HepG2 (cell line): ENCODE measurements around the gene HKDC1. TPM values are rescaled to one million over a fixed set of nuclear protein-coding genes. Genes with fewer than 3 reads are reported as not detected.

Experiments
- BRD4 ChIP-seq: sonication (generic); formaldehyde crosslinking; IDR thresholded peaks from 2 replicates; pipeline ENCODE4 v1.4.0; 2020; ENCODE audit warnings: missing genetic modification reagents
- KDM4B ChIP-seq: sonication (generic); formaldehyde crosslinking; IDR thresholded peaks from 2 replicates; pipeline ENCODE4 v1.4.0; 2020; ENCODE audit warnings: missing genetic modification reagents
- MEIS2 ChIP-seq: sonication (generic); formaldehyde crosslinking; IDR thresholded peaks from 2 replicates; pipeline ENCODE4 v1.9.0; 2021; ENCODE audit warnings: mild to moderate bottlenecking, missing genetic modification reagents
- MTF1 ChIP-seq: sonication (generic); formaldehyde crosslinking; IDR thresholded peaks from 2 replicates; pipeline ENCODE4 v1.5.0; 2020; ENCODE audit warnings: missing genetic modification reagents
- NFYC ChIP-seq: IDR thresholded peaks from 2 replicates; pipeline ENCODE4 v1.6.1; 2016; ENCODE audit warnings: missing genetic modification reagents, missing compliant biosample characterization
- RFX5 ChIP-seq: IDR thresholded peaks from 2 replicates; pipeline ENCODE4 v1.6.1; 2011; ENCODE audit warnings: low read depth, low read length, improper control_type of control experiment
- SALL1 ChIP-seq: sonication (generic); formaldehyde crosslinking; IDR thresholded peaks from 2 replicates; pipeline ENCODE4 v1.8.0; 2022; ENCODE audit warnings: mild to moderate bottlenecking, missing genetic modification reagents
- SPEN ChIP-seq: sonication (generic); formaldehyde crosslinking; IDR thresholded peaks from 2 replicates; pipeline ENCODE4 v1.5.1; 2020; ENCODE audit warnings: low read depth, mild to moderate bottlenecking, missing genetic modification reagents
- YEATS4 ChIP-seq: sonication (generic); formaldehyde crosslinking; IDR thresholded peaks from 2 replicates; pipeline ENCODE4 v1.4.0; 2020; ENCODE audit warnings: missing genetic modification reagents, borderline replicate concordance
- ZBTB7A ChIP-seq: sonication (generic); formaldehyde crosslinking; IDR thresholded peaks from 2 replicates; pipeline ENCODE4 v1.8.0; 2022; ENCODE audit warnings: mild to moderate bottlenecking, missing genetic modification reagents
- ZNF235 ChIP-seq: sonication (generic); formaldehyde crosslinking; IDR thresholded peaks from 2 replicates; pipeline ENCODE4 v1.8.1; 2023; ENCODE audit warnings: mild to moderate bottlenecking, missing genetic modification reagents, borderline replicate concordance
- ZSCAN25 ChIP-seq: sonication (generic); formaldehyde crosslinking; IDR thresholded peaks from 2 replicates; pipeline ENCODE4 v1.8.0; 2022; ENCODE audit warnings: mild to moderate bottlenecking, missing genetic modification reagents
- polyA plus RNA-seq, 8 experiments: library from polyadenylated mRNA; depleted of rRNA in 3 of 8; stranded (reverse) in 7 of 8; unstranded in 1 of 8; fragments of >200 nt; fragmentation: Illumina TruSeq in 4 of 8; extraction: Trizol in 4 of 8; gene quantifications; 2 replicates each; pipeline versions ENCODE4 v1.2.1 to v1.2.3, GENCODE V29; 2011 to 2016; ENCODE audit warnings: low read depth in 4 of 8, missing spikeins in 1 of 8, mixed read lengths in 1 of 8; ENCODE audit not compliant: insufficient read depth in 1 of 8
- total RNA-seq, 5 experiments: library from RNA; depleted of rRNA; stranded (reverse); fragments of >200 nt; fragmentation: Illumina TruSeq; extraction: Trizol; gene quantifications; 2 replicates each; pipeline ENCODE4 v1.2.3, GENCODE V29; 2016; ENCODE audit warnings: low read depth in 1 of 5
- TF ChIP-seq, protein P1 (sequence below), 2 experiments: IDR thresholded peaks; 2 replicates each; pipeline ENCODE4 v1.6.1; 2011 to 2012; ENCODE audit warnings: low read length in 2 of 2, borderline replicate concordance in 1 of 2, low read depth in 1 of 2, mild to moderate bottlenecking in 1 of 2, moderate library complexity in 1 of 2
- TF ChIP-seq, protein P2 (sequence below): sonication (generic); formaldehyde crosslinking; IDR thresholded peaks from 2 replicates; pipeline ENCODE4 v1.4.0; 2020; ENCODE audit warnings: missing genetic modification reagents
- TF ChIP-seq, protein P3 (sequence below): sonication (generic); formaldehyde crosslinking; IDR thresholded peaks from 2 replicates; pipeline ENCODE4 v1.5.0; 2020; ENCODE audit warnings: missing genetic modification reagents
- TF ChIP-seq, protein P4 (sequence below): sonication (generic); formaldehyde crosslinking; IDR thresholded peaks from 2 replicates; pipeline ENCODE4 v1.8.0; 2022; ENCODE audit warnings: missing genetic modification reagents, mild to moderate bottlenecking, inconsistent platforms, borderline replicate concordance
- TF ChIP-seq, protein P5 (sequence below): sonication (generic); formaldehyde crosslinking; conservative IDR thresholded peaks from 2 replicates; pipeline ENCODE4 v1.8.1; 2023; ENCODE audit warnings: missing genetic modification reagents
- TF ChIP-seq, protein P6 (sequence below): sonication (generic); formaldehyde crosslinking; IDR thresholded peaks from 2 replicates; pipeline ENCODE4 v1.4.0; 2020; ENCODE audit warnings: missing genetic modification reagents

HKDC1 gene
- total and polyA plus RNA-seq, 2 of the 13 experiments (the other 11 are each of a cell fraction or from before 2014, with no cell fraction given), result 8.1 to 12.4 TPM

DNA sequence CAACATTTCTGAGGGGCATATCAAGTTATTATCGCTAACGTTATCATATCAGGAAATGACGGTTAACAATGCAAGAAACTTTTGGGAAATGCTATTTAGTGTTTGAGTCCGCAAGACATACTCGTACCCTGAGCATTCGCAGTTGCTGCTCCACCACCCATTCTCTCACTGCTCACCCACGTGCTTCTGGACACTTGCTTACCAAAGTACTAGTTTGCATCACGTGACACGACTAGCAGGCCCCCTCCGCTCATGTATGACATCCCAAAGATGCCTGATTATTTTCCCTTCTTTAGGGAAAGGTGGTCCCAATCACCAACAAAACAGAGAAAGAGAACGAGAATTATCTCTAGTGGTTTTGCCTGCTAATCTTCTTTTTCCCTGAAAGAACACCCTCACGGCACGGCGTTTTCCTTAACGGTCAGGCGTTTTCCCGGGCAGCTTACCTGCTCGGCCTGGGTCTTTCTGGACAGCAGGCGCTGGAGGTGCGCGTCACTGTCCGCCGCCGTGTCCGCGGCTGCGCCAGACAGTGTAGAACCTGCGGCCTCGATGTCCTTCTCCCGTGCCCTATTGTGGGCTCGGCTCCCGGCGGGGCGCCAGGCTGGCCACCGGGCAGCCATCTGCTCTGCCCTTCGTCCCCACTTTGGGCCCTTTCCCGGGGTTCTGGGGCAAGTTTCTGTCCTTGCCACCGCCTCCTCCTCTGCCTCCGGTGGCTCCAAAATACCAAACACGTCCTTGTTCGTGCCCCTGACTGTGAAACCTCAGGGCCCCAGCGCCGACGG lies 40.2 kb upstream of the HKDC1 start, which contains the start of gene SUPV3L1 (continued):
- TF ChIP-seq, protein P1, sequence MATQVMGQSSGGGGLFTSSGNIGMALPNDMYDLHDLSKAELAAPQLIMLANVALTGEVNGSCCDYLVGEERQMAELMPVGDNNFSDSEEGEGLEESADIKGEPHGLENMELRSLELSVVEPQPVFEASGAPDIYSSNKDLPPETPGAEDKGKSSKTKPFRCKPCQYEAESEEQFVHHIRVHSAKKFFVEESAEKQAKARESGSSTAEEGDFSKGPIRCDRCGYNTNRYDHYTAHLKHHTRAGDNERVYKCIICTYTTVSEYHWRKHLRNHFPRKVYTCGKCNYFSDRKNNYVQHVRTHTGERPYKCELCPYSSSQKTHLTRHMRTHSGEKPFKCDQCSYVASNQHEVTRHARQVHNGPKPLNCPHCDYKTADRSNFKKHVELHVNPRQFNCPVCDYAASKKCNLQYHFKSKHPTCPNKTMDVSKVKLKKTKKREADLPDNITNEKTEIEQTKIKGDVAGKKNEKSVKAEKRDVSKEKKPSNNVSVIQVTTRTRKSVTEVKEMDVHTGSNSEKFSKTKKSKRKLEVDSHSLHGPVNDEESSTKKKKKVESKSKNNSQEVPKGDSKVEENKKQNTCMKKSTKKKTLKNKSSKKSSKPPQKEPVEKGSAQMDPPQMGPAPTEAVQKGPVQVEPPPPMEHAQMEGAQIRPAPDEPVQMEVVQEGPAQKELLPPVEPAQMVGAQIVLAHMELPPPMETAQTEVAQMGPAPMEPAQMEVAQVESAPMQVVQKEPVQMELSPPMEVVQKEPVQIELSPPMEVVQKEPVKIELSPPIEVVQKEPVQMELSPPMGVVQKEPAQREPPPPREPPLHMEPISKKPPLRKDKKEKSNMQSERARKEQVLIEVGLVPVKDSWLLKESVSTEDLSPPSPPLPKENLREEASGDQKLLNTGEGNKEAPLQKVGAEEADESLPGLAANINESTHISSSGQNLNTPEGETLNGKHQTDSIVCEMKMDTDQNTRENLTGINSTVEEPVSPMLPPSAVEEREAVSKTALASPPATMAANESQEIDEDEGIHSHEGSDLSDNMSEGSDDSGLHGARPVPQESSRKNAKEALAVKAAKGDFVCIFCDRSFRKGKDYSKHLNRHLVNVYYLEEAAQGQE (IDR thresholded peaks at IDR 0.05; ENCODE audit: borderline replicate concordance in 1 of 2, low read depth in 1 of 2, low read length in 2 of 2), result no peak; a peak in 1 of 4 replicates
- TF ChIP-seq BRD4, result no peak
- TF ChIP-seq, protein P2, sequence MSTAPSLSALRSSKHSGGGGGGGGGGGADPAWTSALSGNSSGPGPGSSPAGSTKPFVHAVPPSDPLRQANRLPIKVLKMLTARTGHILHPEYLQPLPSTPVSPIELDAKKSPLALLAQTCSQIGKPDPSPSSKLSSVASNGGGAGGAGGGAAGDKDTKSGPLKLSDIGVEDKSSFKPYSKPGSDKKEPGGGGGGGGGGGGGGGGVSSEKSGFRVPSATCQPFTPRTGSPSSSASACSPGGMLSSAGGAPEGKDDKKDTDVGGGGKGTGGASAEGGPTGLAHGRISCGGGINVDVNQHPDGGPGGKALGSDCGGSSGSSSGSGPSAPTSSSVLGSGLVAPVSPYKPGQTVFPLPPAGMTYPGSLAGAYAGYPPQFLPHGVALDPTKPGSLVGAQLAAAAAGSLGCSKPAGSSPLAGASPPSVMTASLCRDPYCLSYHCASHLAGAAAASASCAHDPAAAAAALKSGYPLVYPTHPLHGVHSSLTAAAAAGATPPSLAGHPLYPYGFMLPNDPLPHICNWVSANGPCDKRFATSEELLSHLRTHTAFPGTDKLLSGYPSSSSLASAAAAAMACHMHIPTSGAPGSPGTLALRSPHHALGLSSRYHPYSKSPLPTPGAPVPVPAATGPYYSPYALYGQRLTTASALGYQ (CRISPR knock-in tag), result no peak
- TF ChIP-seq SPEN (CRISPR knock-in tag), result peak; percentile 87; the same call in 1 of the 2 replicates
- 0 out of 2 replicates have a peak, but pooled peaks have one; percentile 16 for TF ChIP-seq NFYC
- peak; percentile 63 for TF ChIP-seq SALL1
- TF ChIP-seq, protein P3, sequence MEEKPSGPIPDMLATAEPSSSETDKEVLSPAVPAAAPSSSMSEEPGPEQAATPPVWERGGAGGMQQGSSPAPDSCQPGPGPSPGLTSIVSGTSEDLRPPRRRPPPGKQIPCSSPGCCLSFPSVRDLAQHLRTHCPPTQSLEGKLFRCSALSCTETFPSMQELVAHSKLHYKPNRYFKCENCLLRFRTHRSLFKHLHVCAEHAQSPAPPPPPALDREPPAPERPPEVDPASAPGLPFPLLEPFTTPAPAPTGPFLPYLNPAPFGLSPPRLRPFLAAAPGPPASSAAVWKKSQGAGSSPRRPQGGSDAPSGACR (CRISPR knock-in tag), result no peak
- TF ChIP-seq ZNF235, result no peak
- TF ChIP-seq, protein P4, sequence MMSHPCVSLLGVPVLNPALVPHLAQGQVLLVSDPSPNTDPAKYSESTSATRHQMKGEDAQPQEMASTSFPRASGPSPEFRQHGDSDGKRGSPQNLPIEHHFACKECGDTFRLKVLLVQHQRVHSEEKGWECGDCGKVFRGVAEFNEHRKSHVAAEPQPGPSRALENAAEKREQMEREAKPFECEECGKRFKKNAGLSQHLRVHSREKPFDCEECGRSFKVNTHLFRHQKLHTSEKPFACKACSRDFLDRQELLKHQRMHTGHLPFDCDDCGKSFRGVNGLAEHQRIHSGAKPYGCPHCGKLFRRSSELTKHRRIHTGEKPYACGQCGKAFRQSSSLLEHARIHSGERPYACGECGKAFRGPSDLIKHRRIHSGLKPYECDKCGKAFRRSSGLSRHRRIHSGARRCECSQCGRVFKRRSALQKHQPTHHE (CRISPR knock-in tag), result no peak
- TF ChIP-seq ZBTB7A, result no peak
- TF ChIP-seq YEATS4 (CRISPR knock-in tag), result peak; percentile 96
- 0 out of 2 replicates have a peak, but pooled peaks have one; percentile 36 for TF ChIP-seq RFX5
- no peak for TF ChIP-seq MEIS2 (CRISPR knock-in tag)
- TF ChIP-seq, protein P5, sequence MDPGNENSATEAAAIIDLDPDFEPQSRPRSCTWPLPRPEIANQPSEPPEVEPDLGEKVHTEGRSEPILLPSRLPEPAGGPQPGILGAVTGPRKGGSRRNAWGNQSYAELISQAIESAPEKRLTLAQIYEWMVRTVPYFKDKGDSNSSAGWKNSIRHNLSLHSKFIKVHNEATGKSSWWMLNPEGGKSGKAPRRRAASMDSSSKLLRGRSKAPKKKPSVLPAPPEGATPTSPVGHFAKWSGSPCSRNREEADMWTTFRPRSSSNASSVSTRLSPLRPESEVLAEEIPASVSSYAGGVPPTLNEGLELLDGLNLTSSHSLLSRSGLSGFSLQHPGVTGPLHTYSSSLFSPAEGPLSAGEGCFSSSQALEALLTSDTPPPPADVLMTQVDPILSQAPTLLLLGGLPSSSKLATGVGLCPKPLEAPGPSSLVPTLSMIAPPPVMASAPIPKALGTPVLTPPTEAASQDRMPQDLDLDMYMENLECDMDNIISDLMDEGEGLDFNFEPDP (CRISPR knock-in tag), result no peak
- TF ChIP-seq, protein P6, sequence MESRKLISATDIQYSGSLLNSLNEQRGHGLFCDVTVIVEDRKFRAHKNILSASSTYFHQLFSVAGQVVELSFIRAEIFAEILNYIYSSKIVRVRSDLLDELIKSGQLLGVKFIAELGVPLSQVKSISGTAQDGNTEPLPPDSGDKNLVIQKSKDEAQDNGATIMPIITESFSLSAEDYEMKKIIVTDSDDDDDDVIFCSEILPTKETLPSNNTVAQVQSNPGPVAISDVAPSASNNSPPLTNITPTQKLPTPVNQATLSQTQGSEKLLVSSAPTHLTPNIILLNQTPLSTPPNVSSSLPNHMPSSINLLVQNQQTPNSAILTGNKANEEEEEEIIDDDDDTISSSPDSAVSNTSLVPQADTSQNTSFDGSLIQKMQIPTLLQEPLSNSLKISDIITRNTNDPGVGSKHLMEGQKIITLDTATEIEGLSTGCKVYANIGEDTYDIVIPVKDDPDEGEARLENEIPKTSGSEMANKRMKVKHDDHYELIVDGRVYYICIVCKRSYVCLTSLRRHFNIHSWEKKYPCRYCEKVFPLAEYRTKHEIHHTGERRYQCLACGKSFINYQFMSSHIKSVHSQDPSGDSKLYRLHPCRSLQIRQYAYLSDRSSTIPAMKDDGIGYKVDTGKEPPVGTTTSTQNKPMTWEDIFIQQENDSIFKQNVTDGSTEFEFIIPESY, result peak; percentile 23
- no peak for TF ChIP-seq KDM4B
- no peak for TF ChIP-seq MTF1 (CRISPR knock-in tag)
- peak; percentile 47; the same call in 1 of the 2 replicates for TF ChIP-seq ZSCAN25
